Breast epithelium (tissue), 3 donors: ENCODE data around the gene SLC18A2.

Source experiments
- CTCF ChIP-seq, 3 donors: fragments of 450-650 bp; IDR thresholded peaks; one replicate each; pipeline ENCODE4 v1.5.1; 2016 to 2017; ENCODE audit warnings: antibody characterized with exemption in 3 of 3, mild to moderate bottlenecking in 3 of 3, moderate library complexity in 3 of 3
- POLR2A ChIP-seq: fragments of 450-650 bp; IDR thresholded peaks from one replicate; pipeline ENCODE4 v1.6.1; 2016; ENCODE audit warnings: antibody characterized with exemption, mild to moderate bottlenecking, moderate library complexity
- POLR2AphosphoS5 ChIP-seq, 3 donors: sonication (generic); formaldehyde crosslinking; IDR thresholded peaks; one replicate each; pipeline ENCODE4 v1.6.1; 2017; ENCODE audit warnings: antibody characterized with exemption in 3 of 3

GRCh38 chr10:117316701-117317100 is 75.8 kb downstream of the SLC18A2 start:
- TF ChIP-seq CTCF (IDR thresholded peaks at IDR 0.05), result no peak
- TF ChIP-seq POLR2A, result no peak
- TF ChIP-seq POLR2AphosphoS5 (IDR thresholded peaks at IDR 0.05), result no peak
